HepG2 (cell line): ENCODE results near the gene RAB1B. TPM values are rescaled to one million over a fixed set of nuclear protein-coding genes. Genes with fewer than 3 reads are reported as not detected.

Experiments
- ATAC-seq: fragments of 200-7000 bp; cut with Tn5 transposase; 3 replicates; pipeline ENCODE4 v1.9.1; 2020; ENCODE audit warnings: mild to moderate bottlenecking, moderate library complexity
- BruUV-seq: library from RNA; stranded (reverse); fragments of 400-500 nt; replicated peaks from 2 replicates; lab custom pipeline; 2021; lab: Mats Ljungman, UMichigan
- CTCF ChIA-PET: fragments of 300-600 bp; formaldehyde crosslinking; extraction: SDS; loops from one replicate; lab custom pipeline; 2021; ENCODE audit warnings: low total read pairs, inconsistent platforms, low intra/inter-chr PET ratio; lab: Yijun Ruan, JAX
- POLR2A ChIA-PET: fragments of 350-600 bp; sonication (Branson Sonifier 250); formaldehyde crosslinking; loops from one replicate; lab custom pipeline; 2020; ENCODE audit warnings: antibody characterized with exemption, inconsistent platforms; lab: Yijun Ruan, JAX
- DNase-seq: peaks from one replicate; pipeline ENCODE4 v3.0.0-alpha.2; 2015; ENCODE audit warnings: low spot score
- FAIRE-seq: peaks from 3 replicates; lab custom pipeline; 2011; peaks lifted over from hg19 to GRCh38; lab: Jason Lieb, UNC
- H2AFZ ChIP-seq: one replicate; pipeline ENCODE4 v1.6.1; 2011; ENCODE audit warnings: low read length, inconsistent platforms
- H3K27ac ChIP-seq: fragments of 300-600 bp; 3 replicates; pipeline ENCODE4 v1.8.0; 2011; ENCODE audit warnings: mixed run types, mild to moderate bottlenecking, mixed read lengths, low read length, inconsistent platforms; ENCODE audit not compliant: insufficient read depth; ENCODE audit errors: extremely low read length
- H3K27me3 ChIP-seq, 2 experiments: fragments of 200-600 bp in 1 of 2; 2 replicates in 1 of 2; 3 replicates in 1 of 2; pipeline versions ENCODE4 v1.6.0 to v1.8.0; 2011; ENCODE audit warnings: low read length in 2 of 2, mild to moderate bottlenecking in 2 of 2, moderate library complexity in 2 of 2, inconsistent platforms in 1 of 2; ENCODE audit not compliant: insufficient read depth in 2 of 2, control insufficient read depth in 1 of 2
- H3K36me3 ChIP-seq, 2 experiments: fragments of 200-600 bp in 1 of 2; replicated peaks in 1 of 2; 2 replicates in 1 of 2; 3 replicates in 1 of 2; pipeline versions ENCODE4 v1.5.1 to v1.8.0; 2011; ENCODE audit warnings: low read length in 2 of 2, inconsistent platforms in 1 of 2; ENCODE audit not compliant: insufficient read depth in 2 of 2, control insufficient read depth in 1 of 2
- H3K4me1 ChIP-seq: 2 replicates; pipeline ENCODE4 v1.5.1; 2012; ENCODE audit warnings: low read length, inconsistent platforms; ENCODE audit not compliant: insufficient read depth
- H3K4me2 ChIP-seq: 2 replicates; pipeline ENCODE4 v1.6.0; 2011; ENCODE audit warnings: low read depth, low read length, inconsistent platforms
- H3K4me3 ChIP-seq, 3 experiments: fragments of 200-600 bp in 1 of 3; sonication (generic), shearing (Covaris generic) in 1 of 3; replicated peaks in 1 of 3; 2 replicates each; pipeline ENCODE4 v1.5.1; 2011 to 2016; ENCODE audit warnings: low read length in 3 of 3, inconsistent platforms in 2 of 3, low read depth in 2 of 3, mild to moderate bottlenecking in 2 of 3, control low read depth in 1 of 3, mixed read lengths in 1 of 3; ENCODE audit not compliant: insufficient read depth in 1 of 3
- H3K79me2 ChIP-seq: one replicate; pipeline ENCODE4 v1.6.1; 2011; ENCODE audit warnings: low read length, inconsistent platforms; ENCODE audit not compliant: insufficient read depth
- H3K9ac ChIP-seq: 2 replicates; pipeline ENCODE4 v1.6.0; 2011; ENCODE audit warnings: mild to moderate bottlenecking, low read depth, low read length, inconsistent platforms; ENCODE audit not compliant: insufficient read depth
- H3K9me3 ChIP-seq: 2 replicates; pipeline ENCODE4 v1.5.1; 2012; ENCODE audit warnings: mild to moderate bottlenecking, low read length
- H4K20me1 ChIP-seq: 2 replicates; pipeline ENCODE4 v1.6.0; 2011; ENCODE audit warnings: inconsistent platforms, mild to moderate bottlenecking, low read length, moderate library complexity; ENCODE audit not compliant: insufficient read depth
- MEIS2 ChIP-seq: sonication (generic); formaldehyde crosslinking; IDR thresholded peaks from 2 replicates; pipeline ENCODE4 v1.9.0; 2021; ENCODE audit warnings: mild to moderate bottlenecking, missing genetic modification reagents
- NFKB2 ChIP-seq: sonication (generic); formaldehyde crosslinking; IDR thresholded peaks from 2 replicates; pipeline ENCODE4 v1.4.0; 2020; ENCODE audit warnings: missing genetic modification reagents, borderline replicate concordance
- SMARCE1 ChIP-seq: fragments of 450-650 bp; IDR thresholded peaks from 2 replicates; pipeline ENCODE4 v1.6.1; 2017; ENCODE audit warnings: borderline replicate concordance
- ZNF350 ChIP-seq: sonication (generic); formaldehyde crosslinking; IDR thresholded peaks from 2 replicates; pipeline ENCODE4 v1.4.0; 2020; ENCODE audit warnings: mild to moderate bottlenecking, low read depth, missing genetic modification reagents, borderline replicate concordance
- ZNF354B ChIP-seq: sonication (generic); formaldehyde crosslinking; IDR thresholded peaks from 2 replicates; pipeline ENCODE4 v1.8.0; 2022; ENCODE audit warnings: mild to moderate bottlenecking, missing genetic modification reagents
- ZNF367 ChIP-seq: sonication (generic); formaldehyde crosslinking; IDR thresholded peaks from 2 replicates; pipeline ENCODE4 v1.4.0; 2020; ENCODE audit warnings: missing genetic modification reagents, borderline replicate concordance
- WGBS: methylation state at CpG from one replicate; pipeline ENCODE4 v1.1.6; 2017; ENCODE audit warnings: low lambda C conversion rate; 5-methylcytosine and 5-hydroxymethylcytosine counted together
- in situ Hi-C: cut with HindIII; loops from 2 replicates; pipeline ENCODE4 v1.10.0; 2017; ENCODE audit warnings: low pct_unique_long_range_greater_than_20kb; ENCODE audit not compliant: extremely low pct_ligation_motif_present
- intact Hi-C: fragments of 100-400 bp; cut with micrococcal nuclease; formaldehyde crosslinking; loops from one replicate; pipeline ENCODE4 v1.10.0; 2022; ENCODE audit not compliant: unreplicated experiment
- polyA plus RNA-seq, 8 experiments: library from polyadenylated mRNA; depleted of rRNA in 3 of 8; stranded (reverse) in 7 of 8; unstranded in 1 of 8; fragments of >200 nt; fragmentation: Illumina TruSeq in 4 of 8; extraction: Trizol in 4 of 8; gene quantifications; 2 replicates each; pipeline versions ENCODE4 v1.2.1 to v1.2.3, GENCODE V29; 2011 to 2016; ENCODE audit warnings: low read depth in 4 of 8, missing spikeins in 1 of 8, mixed read lengths in 1 of 8; ENCODE audit not compliant: insufficient read depth in 1 of 8
- total RNA-seq, 5 experiments: library from RNA; depleted of rRNA; stranded (reverse); fragments of >200 nt; fragmentation: Illumina TruSeq; extraction: Trizol; gene quantifications; 2 replicates each; pipeline ENCODE4 v1.2.3, GENCODE V29; 2016; ENCODE audit warnings: low read depth in 1 of 5
- TF ChIP-seq, protein P1 (sequence below): sonication (generic); formaldehyde crosslinking; IDR thresholded peaks from 2 replicates; pipeline ENCODE4 v1.5.0; 2020; ENCODE audit warnings: mild to moderate bottlenecking, missing genetic modification reagents, borderline replicate concordance
- TF ChIP-seq, protein P2 (sequence below): sonication (generic); formaldehyde crosslinking; IDR thresholded peaks from 2 replicates; pipeline ENCODE4 v1.5.0; 2020; ENCODE audit warnings: missing genetic modification reagents
- TF ChIP-seq, protein P3 (sequence below): sonication (generic); formaldehyde crosslinking; IDR thresholded peaks from 2 replicates; pipeline ENCODE4 v1.5.1; 2020; ENCODE audit warnings: missing genetic modification reagents, mild to moderate bottlenecking, borderline replicate concordance

The RAB1B gene
- total and polyA plus RNA-seq, 2 of the 13 experiments (the other 11 are each of a cell fraction or from before 2014, with no cell fraction given), result 77.9 to 87.9 TPM

DNA sequence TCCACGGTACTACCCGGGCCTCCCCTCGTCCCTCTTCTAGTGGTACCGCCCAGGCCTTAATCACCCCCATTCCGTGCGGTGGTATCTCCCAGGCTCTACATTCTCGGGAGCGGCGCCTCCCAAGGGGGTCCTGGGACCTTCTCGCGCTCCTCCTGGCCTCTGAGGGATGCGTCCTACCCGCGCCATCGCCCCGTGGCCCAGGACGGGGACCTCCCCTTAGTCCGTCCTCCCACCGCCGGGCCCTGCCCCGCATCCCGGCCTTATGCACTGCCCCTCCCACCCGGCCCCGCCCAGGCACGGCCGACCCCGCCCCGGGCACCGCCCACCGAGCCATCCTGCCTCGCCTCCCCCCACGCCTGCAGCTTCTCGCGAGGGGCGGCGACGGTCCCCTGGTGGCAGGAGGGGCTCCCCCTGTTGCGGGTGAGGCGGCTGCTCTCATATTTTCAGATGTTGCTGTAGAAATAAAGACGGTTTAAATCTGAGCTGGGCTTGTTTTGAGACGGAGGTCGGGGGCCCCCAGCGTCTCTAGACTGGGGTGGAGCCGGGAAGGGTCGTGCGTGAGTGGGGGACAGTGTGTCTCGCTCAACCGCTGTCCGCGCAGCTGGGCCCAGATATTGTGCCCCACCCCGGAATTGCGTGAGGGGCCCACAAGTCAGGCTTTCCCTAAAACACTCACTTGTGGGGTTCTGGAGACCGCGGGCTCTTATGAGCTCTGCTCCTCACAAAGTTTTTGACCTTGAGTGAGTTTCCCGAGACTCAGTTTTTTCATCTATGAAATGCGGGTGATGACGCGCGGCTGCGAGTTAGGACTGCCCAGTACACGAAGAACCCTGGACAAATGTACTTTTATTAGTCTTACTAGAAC lies 828 bp upstream of the RAB1B start (continued):
- TF ChIP-seq ZNF367 (CRISPR knock-in tag) (0 out of 2 replicates have a peak, but pooled peaks have one; percentile 45), ZNF350 (CRISPR knock-in tag) (peak; percentile 37; the same call in 1 of the 2 replicates)

DNA sequence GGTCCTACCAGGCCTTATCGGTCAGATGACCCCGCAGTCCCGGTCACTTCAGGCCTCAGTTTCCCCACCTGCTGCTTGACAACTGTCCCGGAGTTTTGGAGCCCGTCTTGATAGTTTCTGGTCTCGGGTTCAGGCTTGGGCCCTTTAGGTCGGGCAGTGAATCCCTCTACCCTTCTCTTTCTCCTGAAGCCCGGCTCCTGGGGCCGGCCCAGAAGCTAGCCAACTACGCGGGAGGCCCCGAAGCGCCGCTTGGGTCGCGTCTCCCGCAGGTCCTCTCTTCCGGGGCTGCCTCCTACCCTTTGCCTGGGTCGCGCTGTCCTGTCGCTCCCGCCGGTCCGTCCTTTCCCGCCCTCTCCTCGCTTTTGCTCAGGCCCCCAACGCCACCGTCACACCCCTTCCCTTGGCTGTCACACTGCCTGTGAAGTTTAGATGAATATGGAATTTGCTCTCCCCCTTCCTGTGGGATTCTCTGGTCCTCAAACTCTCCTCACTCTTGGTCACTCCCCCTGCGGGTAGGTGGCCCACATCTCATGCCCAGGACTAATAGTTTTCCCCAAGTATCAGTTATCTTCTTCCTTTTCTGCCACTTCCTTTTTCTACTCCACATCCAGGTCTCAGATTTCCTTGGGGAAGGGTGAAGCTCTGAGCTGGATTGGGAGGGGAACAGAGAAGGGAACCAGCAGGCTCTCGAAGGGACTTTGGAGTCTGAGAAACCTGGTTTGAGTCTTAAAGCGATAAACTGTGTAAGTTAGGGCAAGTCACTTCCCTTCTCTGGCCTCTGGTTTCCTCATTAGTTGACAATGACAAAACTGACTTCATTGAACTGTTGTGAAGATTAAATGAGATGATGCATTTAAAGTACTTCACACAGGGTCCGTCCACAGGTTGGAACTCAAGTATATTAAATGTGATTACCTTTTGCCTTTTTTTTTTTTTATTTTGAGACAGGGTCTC lies 790 bp downstream of the RAB1B start:
- in situ Hi-C loops (no loop called here), intact Hi-C loops (loop anchor here (2.0 kb wide), 1 partner anchor 20 kb away; the partner anchor contains the start of gene YIF1A)
- BruUV-seq, result TSS peak; percentile 53
- FAIRE-seq (peak; percentile 48), ATAC-seq (peak; percentile 24), DNase-seq (peak; percentile 58)
- ChIA-PET CTCF (interaction anchor here (1.6 kb wide), 1 partner anchor 47 kb away, joined by 8 read pairs; no protein-coding TSS in a partner anchor), POLR2A (interaction anchor here (1.0 to 4.0 kb wide), 5 partner anchors 8 to 408 kb away, joined by 4 to 31 read pairs (median 5); partner anchors contain the start of genes RBM4B and YIF1A)
- Histone ChIP-seq H3K4me3 (peak overlapping the region; percentile 89 to 98 (median 96)), H3K9ac (peak overlapping the region; percentile 93), H3K79me2 (peaks cover 24% of the 10 kb centered on the region), H3K27ac (peak overlapping the region; percentile 78), H2AFZ (no peak overlapping the region), H3K4me2 (peak overlapping the region; percentile 92), H3K9me3 (no peaks in the 10 kb centered on the region), H3K27me3 (no peaks in the 10 kb centered on the region; a peak in 1 of 5 replicates), H3K4me1 (peaks cover 13% of the 10 kb centered on the region), H4K20me1 (peaks cover 9% of the 10 kb centered on the region), H3K36me3 (peaks cover 26 to 28% of the 10 kb centered on the region in 2 experiments)
- 9% methylated on average over 20 of the region's 32 CpGs for WGBS
- TF ChIP-seq MEIS2 (CRISPR knock-in tag), result peak; percentile 64; the same call in 1 of the 2 replicates
- TF ChIP-seq SMARCE1, result no peak
- TF ChIP-seq, protein P1, sequence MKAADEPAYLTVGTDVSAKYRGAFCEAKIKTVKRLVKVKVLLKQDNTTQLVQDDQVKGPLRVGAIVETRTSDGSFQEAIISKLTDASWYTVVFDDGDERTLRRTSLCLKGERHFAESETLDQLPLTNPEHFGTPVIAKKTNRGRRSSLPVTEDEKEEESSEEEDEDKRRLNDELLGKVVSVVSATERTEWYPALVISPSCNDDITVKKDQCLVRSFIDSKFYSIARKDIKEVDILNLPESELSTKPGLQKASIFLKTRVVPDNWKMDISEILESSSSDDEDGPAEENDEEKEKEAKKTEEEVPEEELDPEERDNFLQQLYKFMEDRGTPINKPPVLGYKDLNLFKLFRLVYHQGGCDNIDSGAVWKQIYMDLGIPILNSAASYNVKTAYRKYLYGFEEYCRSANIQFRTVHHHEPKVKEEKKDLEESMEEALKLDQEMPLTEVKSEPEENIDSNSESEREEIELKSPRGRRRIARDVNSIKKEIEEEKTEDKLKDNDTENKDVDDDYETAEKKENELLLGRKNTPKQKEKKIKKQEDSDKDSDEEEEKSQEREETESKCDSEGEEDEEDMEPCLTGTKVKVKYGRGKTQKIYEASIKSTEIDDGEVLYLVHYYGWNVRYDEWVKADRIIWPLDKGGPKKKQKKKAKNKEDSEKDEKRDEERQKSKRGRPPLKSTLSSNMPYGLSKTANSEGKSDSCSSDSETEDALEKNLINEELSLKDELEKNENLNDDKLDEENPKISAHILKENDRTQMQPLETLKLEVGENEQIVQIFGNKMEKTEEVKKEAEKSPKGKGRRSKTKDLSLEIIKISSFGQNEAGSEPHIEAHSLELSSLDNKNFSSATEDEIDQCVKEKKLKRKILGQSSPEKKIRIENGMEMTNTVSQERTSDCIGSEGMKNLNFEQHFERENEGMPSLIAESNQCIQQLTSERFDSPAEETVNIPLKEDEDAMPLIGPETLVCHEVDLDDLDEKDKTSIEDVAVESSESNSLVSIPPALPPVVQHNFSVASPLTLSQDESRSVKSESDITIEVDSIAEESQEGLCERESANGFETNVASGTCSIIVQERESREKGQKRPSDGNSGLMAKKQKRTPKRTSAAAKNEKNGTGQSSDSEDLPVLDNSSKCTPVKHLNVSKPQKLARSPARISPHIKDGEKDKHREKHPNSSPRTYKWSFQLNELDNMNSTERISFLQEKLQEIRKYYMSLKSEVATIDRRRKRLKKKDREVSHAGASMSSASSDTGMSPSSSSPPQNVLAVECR, result peak; percentile 37; the same call in 1 of the 2 replicates
- no peak for TF ChIP-seq ZNF354B (CRISPR knock-in tag)
- peak; percentile 17; the same call in 1 of the 2 replicates for TF ChIP-seq NFKB2 (CRISPR knock-in tag)
- TF ChIP-seq, protein P2, sequence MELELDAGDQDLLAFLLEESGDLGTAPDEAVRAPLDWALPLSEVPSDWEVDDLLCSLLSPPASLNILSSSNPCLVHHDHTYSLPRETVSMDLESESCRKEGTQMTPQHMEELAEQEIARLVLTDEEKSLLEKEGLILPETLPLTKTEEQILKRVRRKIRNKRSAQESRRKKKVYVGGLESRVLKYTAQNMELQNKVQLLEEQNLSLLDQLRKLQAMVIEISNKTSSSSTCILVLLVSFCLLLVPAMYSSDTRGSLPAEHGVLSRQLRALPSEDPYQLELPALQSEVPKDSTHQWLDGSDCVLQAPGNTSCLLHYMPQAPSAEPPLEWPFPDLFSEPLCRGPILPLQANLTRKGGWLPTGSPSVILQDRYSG (CRISPR knock-in tag), result no peak; the same call in 1 of the 2 replicates
- TF ChIP-seq, protein P3, sequence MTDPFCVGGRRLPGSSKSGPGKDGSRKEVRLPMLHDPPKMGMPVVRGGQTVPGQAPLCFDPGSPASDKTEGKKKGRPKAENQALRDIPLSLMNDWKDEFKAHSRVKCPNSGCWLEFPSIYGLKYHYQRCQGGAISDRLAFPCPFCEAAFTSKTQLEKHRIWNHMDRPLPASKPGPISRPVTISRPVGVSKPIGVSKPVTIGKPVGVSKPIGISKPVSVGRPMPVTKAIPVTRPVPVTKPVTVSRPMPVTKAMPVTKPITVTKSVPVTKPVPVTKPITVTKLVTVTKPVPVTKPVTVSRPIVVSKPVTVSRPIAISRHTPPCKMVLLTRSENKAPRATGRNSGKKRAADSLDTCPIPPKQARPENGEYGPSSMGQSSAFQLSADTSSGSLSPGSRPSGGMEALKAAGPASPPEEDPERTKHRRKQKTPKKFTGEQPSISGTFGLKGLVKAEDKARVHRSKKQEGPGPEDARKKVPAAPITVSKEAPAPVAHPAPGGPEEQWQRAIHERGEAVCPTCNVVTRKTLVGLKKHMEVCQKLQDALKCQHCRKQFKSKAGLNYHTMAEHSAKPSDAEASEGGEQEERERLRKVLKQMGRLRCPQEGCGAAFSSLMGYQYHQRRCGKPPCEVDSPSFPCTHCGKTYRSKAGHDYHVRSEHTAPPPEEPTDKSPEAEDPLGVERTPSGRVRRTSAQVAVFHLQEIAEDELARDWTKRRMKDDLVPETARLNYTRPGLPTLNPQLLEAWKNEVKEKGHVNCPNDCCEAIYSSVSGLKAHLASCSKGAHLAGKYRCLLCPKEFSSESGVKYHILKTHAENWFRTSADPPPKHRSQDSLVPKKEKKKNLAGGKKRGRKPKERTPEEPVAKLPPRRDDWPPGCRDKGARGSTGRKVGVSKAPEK (CRISPR knock-in tag), result no peak
